BJ (cell line): Measurements from ENCODE around the gene PIGQ. TPM values are rescaled to one million over a fixed set of nuclear protein-coding genes. Genes with fewer than 3 reads are reported as not detected.

Source experiments
- CTCF ChIA-PET: fragments of 350-600 bp; formaldehyde crosslinking; extraction: SDS; loops from one replicate; lab custom pipeline; 2021; ENCODE audit warnings: antibody characterized with exemption, inconsistent platforms; lab: Yijun Ruan, JAX
- POLR2A ChIA-PET: fragments of 300-600 bp; sonication (Branson Sonifier 250); formaldehyde crosslinking; extraction: SDS; loops from one replicate; lab custom pipeline; 2021; ENCODE audit warnings: antibody characterized with exemption; lab: Charles Lee
- DNase-seq: peaks from one replicate; pipeline ENCODE4 v3.0.0-alpha.2; 2011; ENCODE audit warnings: low read depth
- H3K27me3 ChIP-seq: 2 replicates; pipeline ENCODE4 v1.6.0; 2011; ENCODE audit warnings: low read length; ENCODE audit not compliant: control insufficient read depth, insufficient read depth
- H3K36me3 ChIP-seq: 2 replicates; pipeline ENCODE4 v1.5.1; 2011; ENCODE audit warnings: low read length; ENCODE audit not compliant: control insufficient read depth, insufficient read depth
- H3K4me3 ChIP-seq: 2 replicates; pipeline ENCODE4 v1.5.1; 2011; ENCODE audit warnings: low read depth, mild to moderate bottlenecking, control low read depth, low read length
- polyA plus RNA-seq: library from polyadenylated mRNA; depleted of rRNA; stranded (reverse); fragments of >200 nt; gene quantifications from 2 replicates; pipeline ENCODE4 v1.2.3, GENCODE V29; 2011
- TF ChIP-seq, protein P1 (sequence below): IDR thresholded peaks from 2 replicates; pipeline ENCODE4 v1.5.1; 2011; ENCODE audit warnings: low read depth, mild to moderate bottlenecking, control low read depth, inconsistent platforms, low read length, moderate library complexity; ENCODE audit not compliant: insufficient read depth

PIGQ gene
- polyA plus RNA-seq, 1 experiment: 26.6 TPM

DNA sequence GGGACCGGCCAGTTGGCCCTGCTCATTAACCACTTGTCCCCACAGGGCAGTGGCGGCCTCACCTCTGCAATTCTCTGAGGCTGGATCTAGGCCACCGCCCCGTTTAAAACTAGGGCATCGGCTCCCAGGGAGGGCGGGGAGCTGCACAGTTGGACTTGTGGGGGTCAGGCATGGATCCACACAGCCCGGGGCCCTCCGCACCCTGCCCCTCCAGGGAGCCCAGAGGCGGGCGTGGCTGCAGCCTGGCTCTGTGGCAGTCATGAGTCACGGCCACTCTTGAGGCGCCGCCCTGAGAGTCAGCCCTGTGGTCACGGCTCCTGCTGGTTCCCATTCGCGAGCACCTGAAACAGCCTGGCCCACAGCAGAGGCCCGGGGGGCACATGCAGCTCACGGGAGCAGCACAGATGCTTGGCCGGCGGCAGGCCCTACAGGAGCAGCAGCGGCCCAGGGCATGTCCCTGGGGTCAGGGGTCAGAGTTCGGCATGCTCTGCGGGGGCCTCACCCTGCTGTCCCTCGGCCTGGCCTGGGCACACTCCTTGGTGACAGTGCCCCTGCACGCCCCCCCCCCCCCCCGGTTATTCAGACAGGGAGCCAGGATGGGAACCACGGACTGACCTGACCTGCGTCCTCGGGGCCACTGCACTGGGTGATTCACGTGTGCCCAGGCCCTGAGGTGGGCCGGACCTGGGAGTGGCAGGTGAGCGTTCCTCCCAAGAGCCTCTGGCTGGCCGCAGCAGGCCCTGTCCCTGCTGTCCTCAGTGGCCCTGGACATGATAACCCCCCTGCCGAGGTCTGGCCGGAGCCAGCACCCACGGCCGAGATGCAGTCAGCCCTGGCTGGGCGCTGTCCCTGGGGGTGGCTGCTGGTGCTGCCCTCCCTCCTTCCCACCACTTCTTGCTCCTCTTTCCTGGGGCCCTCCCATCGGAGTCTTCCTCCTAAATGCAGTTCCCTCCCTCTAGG is 34.0 kb upstream of the PIGQ start:
- no peaks in the 10 kb centered on the region for H3K27me3 ChIP-seq
- ChIA-PET POLR2A (no interaction called here), CTCF (no interaction called here)
- DNase-seq: no peak
- H3K4me3 ChIP-seq: no peak overlapping the region
- peaks cover 21% of the 10 kb centered on the region for H3K36me3 ChIP-seq
- TF ChIP-seq, protein P1, sequence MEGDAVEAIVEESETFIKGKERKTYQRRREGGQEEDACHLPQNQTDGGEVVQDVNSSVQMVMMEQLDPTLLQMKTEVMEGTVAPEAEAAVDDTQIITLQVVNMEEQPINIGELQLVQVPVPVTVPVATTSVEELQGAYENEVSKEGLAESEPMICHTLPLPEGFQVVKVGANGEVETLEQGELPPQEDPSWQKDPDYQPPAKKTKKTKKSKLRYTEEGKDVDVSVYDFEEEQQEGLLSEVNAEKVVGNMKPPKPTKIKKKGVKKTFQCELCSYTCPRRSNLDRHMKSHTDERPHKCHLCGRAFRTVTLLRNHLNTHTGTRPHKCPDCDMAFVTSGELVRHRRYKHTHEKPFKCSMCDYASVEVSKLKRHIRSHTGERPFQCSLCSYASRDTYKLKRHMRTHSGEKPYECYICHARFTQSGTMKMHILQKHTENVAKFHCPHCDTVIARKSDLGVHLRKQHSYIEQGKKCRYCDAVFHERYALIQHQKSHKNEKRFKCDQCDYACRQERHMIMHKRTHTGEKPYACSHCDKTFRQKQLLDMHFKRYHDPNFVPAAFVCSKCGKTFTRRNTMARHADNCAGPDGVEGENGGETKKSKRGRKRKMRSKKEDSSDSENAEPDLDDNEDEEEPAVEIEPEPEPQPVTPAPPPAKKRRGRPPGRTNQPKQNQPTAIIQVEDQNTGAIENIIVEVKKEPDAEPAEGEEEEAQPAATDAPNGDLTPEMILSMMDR: no peak

DNA sequence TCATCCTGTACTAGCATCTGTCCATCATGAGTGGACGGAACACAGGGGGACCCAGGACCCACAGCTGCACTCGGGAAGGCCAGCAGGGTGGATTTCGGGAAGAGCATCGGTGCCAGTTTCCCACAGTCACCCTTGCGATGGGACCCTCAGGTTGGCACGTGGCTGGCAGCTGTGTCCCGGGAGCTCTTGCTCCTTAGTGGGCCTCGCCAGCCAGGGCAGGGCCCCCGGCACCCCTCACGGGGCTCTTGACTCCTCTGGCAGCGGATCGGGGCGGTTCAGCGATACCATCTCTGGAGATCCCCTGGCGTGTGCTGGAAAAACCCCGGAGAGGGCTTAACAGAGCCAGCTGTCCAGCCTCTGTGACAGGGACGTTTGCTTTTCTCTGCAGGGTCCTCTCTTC is 33.0 kb upstream of the PIGQ start:
- no peaks in the 10 kb centered on the region for H3K27me3 ChIP-seq
- peaks cover 19% of the 10 kb centered on the region for H3K36me3 ChIP-seq
- no peak for DNase-seq
- CTCF ChIA-PET: no interaction called here
- POLR2A ChIA-PET: no interaction called here
- TF ChIP-seq, protein P1: no peak
- no peak overlapping the region for H3K4me3 ChIP-seq

DNA sequence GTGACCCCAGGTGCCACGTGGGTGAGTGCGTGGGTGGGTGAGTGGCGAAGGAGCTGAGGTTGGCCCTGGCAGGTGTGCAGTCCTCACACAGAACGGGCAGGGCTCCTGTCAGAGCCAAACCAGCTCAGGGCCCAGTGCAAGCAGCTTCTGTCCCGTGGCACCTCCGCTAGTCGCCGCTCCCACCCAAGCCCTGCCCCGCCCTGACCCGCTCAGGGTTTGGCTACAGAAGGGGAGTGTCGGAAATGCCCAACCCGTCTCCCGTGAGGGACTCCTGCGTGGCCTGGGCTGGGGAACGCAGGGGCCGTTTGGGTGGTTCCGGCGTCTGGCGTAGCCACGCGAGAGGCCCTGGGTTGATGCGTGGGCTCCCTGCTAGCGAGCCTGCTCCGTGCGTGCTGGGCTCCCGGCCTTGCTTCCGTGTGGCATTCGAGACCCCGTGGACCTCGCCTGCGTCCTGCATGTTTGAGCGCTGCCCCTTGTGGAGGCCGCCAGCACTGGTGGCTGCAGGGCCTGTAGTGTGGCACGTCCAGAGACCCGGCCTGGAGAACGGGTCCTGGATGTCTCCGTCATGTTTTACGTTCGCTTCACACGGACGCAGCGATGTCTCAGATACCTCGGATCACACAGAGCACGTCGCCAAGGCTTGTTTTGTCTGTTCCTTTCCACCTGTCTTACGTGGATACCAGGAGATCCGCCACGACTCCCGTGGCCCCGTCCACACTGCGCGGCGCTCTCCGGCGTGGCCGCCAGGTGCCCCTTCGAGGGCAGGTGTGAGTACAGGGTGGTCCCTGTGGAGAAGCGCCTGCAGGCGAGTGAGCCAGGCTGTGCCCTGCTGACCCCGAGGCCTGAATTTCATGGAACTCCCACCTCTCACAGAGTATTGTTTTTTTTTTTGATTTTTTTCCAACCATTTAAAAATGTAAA is 32.1 kb upstream of the PIGQ start:
- POLR2A ChIA-PET: no interaction called here
- TF ChIP-seq, protein P1: peak; percentile 13; the same call in 1 of the 2 replicates
- Histone ChIP-seq H3K4me3 (no peak overlapping the region), H3K27me3 (no peaks in the 10 kb centered on the region), H3K36me3 (peaks cover 19% of the 10 kb centered on the region)
- DNase-seq: no peak
- CTCF ChIA-PET: interaction anchor here (1.2 kb wide), 1 partner anchor 11 kb away, joined by 3 read pairs; no protein-coding TSS in a partner anchor

- TF ChIP-seq, protein P1: no peak
These were observed 29.8 kb upstream of the PIGQ start for GRCh38 chr16:539901-540530.

More at GRCh38 chr16:539901-540530, 29.8 kb upstream of the PIGQ start:
- H3K4me3 ChIP-seq: no peak overlapping the region
- ChIA-PET POLR2A (no interaction called here), CTCF (no interaction called here)
- no peaks in the 10 kb centered on the region for H3K27me3 ChIP-seq
- H3K36me3 ChIP-seq: peaks cover 19% of the 10 kb centered on the region
- DNase-seq: no peak
